Nephron (organoid): Measurements from ENCODE around the gene CUX1.

Source experiments
- H3K27ac Mint-ChIP-seq, 3 experiments: 2 replicates each; pipeline ENCODE4 v1.8.0; 2020; ENCODE audit warnings: mixed read lengths in 3 of 3, mild to moderate bottlenecking in 2 of 3, moderate library complexity in 1 of 3
- H3K27me3 Mint-ChIP-seq: 2 replicates; pipeline ENCODE4 v1.8.0; 2021; ENCODE audit warnings: low read depth, mild to moderate bottlenecking, moderate library complexity, mixed read lengths
- H3K36me3 Mint-ChIP-seq: 2 replicates; pipeline ENCODE4 v1.8.0; 2020; ENCODE audit warnings: low read depth, mixed read lengths
- H3K4me1 Mint-ChIP-seq: 2 replicates; pipeline ENCODE4 v1.8.0; 2020; ENCODE audit warnings: mixed read lengths
- H3K4me3 Mint-ChIP-seq, 3 experiments: 2 replicates each; pipeline ENCODE4 v1.8.0; 2020; ENCODE audit warnings: mild to moderate bottlenecking in 3 of 3, mixed read lengths in 3 of 3, moderate library complexity in 2 of 3
- H3K9me3 Mint-ChIP-seq: 2 replicates; pipeline ENCODE4 v1.8.0; 2020; ENCODE audit warnings: mixed read lengths
- TF ChIP-seq, protein P1 (sequence below), 3 experiments: fragments of 200-600 bp; sonication (generic); IDR thresholded peaks; one replicate each; pipeline ENCODE4 v1.5.0; 2021; ENCODE audit warnings: antibody characterized with exemption in 3 of 3; ENCODE audit not compliant: unreplicated experiment in 3 of 3

Gene CUX1

DNA sequence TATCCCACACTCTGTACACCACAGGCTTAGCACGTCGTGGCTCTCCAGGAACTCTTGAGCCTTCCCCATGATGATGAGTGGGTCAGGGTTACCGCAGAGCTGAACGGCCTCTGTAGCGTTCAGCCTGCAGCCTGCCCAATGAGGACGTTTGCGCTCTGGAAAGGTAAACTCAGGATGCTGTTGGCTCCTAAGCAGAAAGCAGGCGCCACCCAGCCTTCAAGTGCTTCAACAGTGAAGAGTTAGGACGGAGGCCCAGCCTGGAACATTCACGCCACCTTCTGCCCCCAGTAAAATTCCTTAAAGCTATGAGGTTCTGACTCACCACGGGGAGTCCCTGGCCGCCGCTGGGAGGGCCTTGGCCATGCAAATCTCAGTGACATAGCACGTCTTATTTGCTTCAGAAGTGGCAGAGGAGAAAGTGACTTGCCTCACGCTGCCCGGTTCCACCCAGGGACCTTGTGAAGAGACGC is 307.7 kb downstream of the CUX1 start:
- Mint-ChIP-seq H3K4me3 (no peak overlapping the region), H3K27me3 (peaks cover 3% of the 10 kb centered on the region), H3K9me3 (no peaks in the 10 kb centered on the region), H3K36me3 (peaks cover 57% of the 10 kb centered on the region), H3K27ac (no peak overlapping the region), H3K4me1 (peaks cover 35% of the 10 kb centered on the region)
- TF ChIP-seq, protein P1, sequence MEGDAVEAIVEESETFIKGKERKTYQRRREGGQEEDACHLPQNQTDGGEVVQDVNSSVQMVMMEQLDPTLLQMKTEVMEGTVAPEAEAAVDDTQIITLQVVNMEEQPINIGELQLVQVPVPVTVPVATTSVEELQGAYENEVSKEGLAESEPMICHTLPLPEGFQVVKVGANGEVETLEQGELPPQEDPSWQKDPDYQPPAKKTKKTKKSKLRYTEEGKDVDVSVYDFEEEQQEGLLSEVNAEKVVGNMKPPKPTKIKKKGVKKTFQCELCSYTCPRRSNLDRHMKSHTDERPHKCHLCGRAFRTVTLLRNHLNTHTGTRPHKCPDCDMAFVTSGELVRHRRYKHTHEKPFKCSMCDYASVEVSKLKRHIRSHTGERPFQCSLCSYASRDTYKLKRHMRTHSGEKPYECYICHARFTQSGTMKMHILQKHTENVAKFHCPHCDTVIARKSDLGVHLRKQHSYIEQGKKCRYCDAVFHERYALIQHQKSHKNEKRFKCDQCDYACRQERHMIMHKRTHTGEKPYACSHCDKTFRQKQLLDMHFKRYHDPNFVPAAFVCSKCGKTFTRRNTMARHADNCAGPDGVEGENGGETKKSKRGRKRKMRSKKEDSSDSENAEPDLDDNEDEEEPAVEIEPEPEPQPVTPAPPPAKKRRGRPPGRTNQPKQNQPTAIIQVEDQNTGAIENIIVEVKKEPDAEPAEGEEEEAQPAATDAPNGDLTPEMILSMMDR (IDR thresholded peaks at IDR 0.05; ENCODE audit: unreplicated experiment in 3 of 3) = no peak

DNA sequence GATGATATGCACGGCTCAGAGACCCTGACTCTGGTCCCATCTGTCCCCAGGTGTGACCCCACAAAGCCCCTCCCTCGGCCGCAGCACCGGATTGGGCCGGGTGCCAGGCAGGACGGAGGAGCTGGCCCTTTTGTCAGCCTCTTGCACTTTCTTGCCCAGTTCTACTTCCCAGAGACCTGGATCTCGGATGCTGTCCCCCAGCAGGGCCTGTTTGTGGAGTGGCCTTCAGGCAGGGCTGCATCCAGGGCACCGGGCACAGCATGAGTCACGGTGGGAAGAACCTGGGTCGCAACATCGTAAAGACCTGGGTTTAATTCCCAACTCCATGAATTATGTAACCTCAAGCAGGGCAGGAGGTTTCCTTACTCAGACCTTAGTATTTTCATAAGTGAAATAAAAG is 310.9 kb downstream of the CUX1 start:
- no peaks in the 10 kb centered on the region for H3K9me3 Mint-ChIP-seq
- H3K27ac Mint-ChIP-seq = no peak overlapping the region
- TF ChIP-seq, protein P1 (IDR thresholded peaks at IDR 0.05; ENCODE audit: unreplicated experiment in 3 of 3) = no peak
- peaks cover 52% of the 10 kb centered on the region for H3K36me3 Mint-ChIP-seq
- H3K4me3 Mint-ChIP-seq = no peak overlapping the region
- H3K27me3 Mint-ChIP-seq = peaks cover 4% of the 10 kb centered on the region
- H3K4me1 Mint-ChIP-seq = peaks cover 22% of the 10 kb centered on the region

DNA sequence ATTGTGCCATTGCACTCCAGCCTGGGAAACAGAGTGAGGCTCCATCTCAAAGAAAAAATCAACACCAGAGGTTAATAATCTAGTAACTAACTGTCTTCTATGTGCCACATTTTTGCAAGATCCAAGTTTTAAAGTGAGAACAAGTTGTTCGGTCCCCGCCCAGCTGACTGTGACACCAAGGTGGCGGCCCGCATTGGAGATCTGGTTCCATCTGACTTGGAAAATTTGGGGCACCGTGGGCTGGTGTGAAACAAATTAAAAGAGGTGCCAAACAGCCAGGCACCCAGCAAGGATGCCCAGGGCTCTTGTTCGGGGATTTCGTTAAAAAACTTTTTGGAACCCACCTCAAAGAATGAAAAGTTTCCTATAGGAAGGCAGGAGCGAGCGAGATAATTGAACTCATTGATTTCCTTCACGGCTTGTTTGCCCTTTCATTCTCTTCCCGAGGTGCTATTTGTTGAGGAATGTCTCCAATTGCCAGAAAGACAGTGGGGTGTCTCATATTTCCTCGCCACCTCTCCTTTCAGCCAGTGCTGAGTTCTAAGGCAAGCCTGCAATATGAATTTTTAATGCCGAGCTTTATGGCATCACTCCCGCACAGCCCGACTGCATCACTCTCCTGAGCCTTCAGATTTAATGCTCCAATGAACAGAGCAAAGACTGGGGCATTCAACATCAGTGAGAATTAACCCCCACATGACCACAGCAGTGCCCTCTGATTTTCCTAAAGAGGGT is 312.4 kb downstream of the CUX1 start:
- TF ChIP-seq, protein P1 (IDR thresholded peaks at IDR 0.05; ENCODE audit: unreplicated experiment in 3 of 3) = no peak
- H3K27ac Mint-ChIP-seq = peak overlapping the region; percentile 80 to 94 (median 86)
- peaks cover 23% of the 10 kb centered on the region for H3K4me1 Mint-ChIP-seq
- H3K36me3 Mint-ChIP-seq = peaks cover 43% of the 10 kb centered on the region
- H3K27me3 Mint-ChIP-seq = peaks cover 4% of the 10 kb centered on the region
- peak overlapping the region in 2 of 3 experiments; percentile 55 to 64 for H3K4me3 Mint-ChIP-seq
- no peaks in the 10 kb centered on the region for H3K9me3 Mint-ChIP-seq

DNA sequence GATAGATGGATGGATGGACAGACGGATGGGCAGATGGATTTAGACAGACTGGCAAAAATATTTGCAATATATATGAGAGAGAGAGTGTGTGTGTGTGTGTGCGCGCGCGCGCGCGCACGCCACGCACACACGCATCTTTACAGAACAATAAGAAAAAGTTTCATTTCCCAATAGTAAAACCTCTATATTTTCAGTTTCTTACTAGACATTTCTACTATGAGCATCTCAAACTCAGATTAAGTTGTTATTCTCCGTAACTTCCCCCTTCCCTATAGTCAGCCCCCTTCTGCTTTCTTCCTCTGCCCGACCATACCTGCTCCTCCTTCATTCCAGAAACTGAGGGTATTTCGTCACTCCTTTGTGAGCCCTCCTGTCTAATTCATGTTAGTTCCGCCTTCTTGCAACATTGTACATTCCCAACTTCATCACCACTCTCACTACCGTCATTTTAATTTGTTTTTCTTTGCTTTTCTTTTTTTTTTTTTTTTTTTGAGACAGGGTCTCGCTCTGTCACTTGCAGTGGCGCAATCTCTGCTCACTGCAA is 314.9 kb downstream of the CUX1 start:
- H3K4me1 Mint-ChIP-seq = peaks cover 35% of the 10 kb centered on the region
- peak overlapping the region in 1 of 3 experiments; percentile 24 for H3K27ac Mint-ChIP-seq
- no peaks in the 10 kb centered on the region for H3K9me3 Mint-ChIP-seq
- peaks cover 4% of the 10 kb centered on the region for H3K27me3 Mint-ChIP-seq
- H3K4me3 Mint-ChIP-seq = no peak overlapping the region
- H3K36me3 Mint-ChIP-seq = peaks cover 32% of the 10 kb centered on the region
- TF ChIP-seq, protein P1 (IDR thresholded peaks at IDR 0.05; ENCODE audit: unreplicated experiment in 3 of 3) = no peak

DNA sequence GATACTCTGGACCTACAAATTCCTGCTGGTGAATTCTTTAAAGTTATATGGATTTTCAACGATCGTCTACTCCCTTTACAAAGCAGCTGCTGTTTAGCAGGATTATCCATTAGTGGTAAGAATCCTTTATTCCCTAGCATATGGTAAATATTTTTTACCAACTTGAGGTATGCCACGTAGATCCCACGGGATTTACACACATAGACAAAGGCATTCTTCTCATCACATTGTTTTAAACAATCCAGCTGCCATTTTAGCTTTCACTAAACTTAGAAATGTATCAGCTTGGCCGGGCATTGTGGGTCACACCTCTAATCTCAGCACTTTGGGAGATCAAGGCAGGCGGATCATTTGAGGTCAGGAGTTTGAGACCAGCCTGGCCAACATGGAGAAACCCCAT is 321.2 kb downstream of the CUX1 start:
- no peaks in the 10 kb centered on the region for H3K27me3 Mint-ChIP-seq
- H3K36me3 Mint-ChIP-seq = peaks cover 39% of the 10 kb centered on the region
- peaks cover 26% of the 10 kb centered on the region for H3K4me1 Mint-ChIP-seq
- TF ChIP-seq, protein P1 (IDR thresholded peaks at IDR 0.05; ENCODE audit: unreplicated experiment in 3 of 3) = no peak
- no peak overlapping the region for H3K4me3 Mint-ChIP-seq
- peak overlapping the region; percentile 7 to 67 (median 27) for H3K27ac Mint-ChIP-seq
- no peaks in the 10 kb centered on the region for H3K9me3 Mint-ChIP-seq
